22Rv1 (cell line): Measurements from ENCODE around the gene CAMKMT.

Experiments used
- ZFX ChIP-seq: fragments of 450-650 bp; IDR thresholded peaks from 2 replicates; pipeline ENCODE4 v1.6.1; 2017; ENCODE audit warnings: antibody characterized with exemption, borderline replicate concordance
- TF ChIP-seq, protein P1 (sequence below): fragments of 450-650 bp; IDR thresholded peaks from 2 replicates; pipeline ENCODE4 v1.5.1; 2017; ENCODE audit warnings: mild to moderate bottlenecking

DNA sequence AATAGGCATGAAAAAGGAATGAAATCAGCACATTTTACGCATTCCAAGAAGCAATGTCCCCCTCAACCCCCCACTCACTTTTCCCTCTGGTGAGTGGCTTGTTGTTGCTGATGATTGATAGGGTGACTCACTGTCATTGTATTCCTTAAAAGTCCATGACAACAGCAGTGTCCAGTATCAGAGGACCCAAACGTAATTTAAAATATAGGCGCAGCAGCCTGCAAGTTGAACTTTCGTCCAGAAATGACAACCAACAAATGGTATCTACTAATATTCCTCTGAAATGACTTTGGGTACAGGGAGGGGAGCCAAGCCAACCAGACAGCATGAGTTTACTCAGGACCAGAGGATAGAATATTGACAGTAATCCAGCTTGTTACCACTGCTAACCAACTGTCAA, 396.8 kb downstream of the CAMKMT start:
- TF ChIP-seq, protein P1, sequence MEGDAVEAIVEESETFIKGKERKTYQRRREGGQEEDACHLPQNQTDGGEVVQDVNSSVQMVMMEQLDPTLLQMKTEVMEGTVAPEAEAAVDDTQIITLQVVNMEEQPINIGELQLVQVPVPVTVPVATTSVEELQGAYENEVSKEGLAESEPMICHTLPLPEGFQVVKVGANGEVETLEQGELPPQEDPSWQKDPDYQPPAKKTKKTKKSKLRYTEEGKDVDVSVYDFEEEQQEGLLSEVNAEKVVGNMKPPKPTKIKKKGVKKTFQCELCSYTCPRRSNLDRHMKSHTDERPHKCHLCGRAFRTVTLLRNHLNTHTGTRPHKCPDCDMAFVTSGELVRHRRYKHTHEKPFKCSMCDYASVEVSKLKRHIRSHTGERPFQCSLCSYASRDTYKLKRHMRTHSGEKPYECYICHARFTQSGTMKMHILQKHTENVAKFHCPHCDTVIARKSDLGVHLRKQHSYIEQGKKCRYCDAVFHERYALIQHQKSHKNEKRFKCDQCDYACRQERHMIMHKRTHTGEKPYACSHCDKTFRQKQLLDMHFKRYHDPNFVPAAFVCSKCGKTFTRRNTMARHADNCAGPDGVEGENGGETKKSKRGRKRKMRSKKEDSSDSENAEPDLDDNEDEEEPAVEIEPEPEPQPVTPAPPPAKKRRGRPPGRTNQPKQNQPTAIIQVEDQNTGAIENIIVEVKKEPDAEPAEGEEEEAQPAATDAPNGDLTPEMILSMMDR, result no peak
- no peak for TF ChIP-seq ZFX
